Ammon's horn (tissue), 1 donor: ENCODE data around the gene DHRS12.
A peak's percentile ranks its signal among the peaks of the same experiment; 100 is the strongest.

Experiments
- DNase-seq: peaks from one replicate; pipeline ENCODE4 v3.0.0-alpha.2; 2016; ENCODE audit warnings: low spot score

DHRS12 gene

DNA sequence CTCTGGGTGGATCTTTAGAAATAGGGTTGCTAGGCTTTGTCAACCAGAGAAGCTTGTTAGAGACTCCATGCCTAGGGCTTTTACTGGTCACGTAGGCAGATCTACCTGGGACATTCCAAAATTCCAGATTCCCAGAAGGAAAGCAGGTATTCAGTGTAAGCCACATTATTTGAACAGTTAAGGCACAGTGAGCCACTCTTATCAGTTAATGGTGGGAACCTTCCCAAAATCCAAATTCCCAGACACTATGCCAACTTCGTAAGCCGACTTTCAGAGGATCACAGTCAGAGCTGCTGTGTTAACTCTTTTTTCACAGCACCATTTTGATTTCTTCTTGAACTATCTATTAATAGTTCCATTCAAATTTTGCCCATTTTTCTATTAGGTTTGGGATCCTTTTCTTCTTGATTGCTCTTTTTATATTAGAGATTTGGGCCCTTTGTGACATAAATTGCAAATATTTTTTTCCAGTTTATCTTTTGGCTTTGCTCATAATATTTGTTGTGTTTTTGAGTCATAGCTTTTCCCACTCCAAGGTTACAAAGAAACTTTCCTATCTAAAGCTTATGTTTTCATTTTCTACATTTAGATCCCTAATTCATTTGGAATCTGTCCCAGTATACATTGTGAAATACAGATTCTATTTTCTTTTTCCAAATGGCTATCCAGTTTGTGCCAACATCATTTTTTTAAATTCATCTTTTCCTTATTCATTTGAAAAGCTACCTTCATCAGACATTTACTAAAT is 77.3 kb downstream of the DHRS12 start:
- no peak for DNase-seq

DNA sequence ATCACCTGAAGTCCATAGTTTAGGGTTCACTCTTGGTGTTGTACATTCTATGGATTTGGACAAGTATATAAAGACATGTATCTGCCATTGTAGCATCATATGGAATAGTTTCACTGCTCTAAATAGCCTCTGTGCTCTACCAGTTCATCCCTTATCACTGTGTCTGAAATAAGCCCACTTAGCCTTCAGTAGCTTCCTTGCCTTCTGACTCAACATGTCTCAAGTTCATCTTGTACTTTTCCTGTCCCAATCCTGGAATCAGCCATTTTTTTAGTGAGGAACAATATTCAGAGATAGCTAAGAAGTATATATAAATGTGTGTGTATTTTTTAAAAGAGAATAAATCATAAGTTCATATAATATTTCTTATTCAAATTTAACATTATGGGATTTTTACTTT is 79.2 kb downstream of the DHRS12 start:
- DNase-seq, result no peak

DNA sequence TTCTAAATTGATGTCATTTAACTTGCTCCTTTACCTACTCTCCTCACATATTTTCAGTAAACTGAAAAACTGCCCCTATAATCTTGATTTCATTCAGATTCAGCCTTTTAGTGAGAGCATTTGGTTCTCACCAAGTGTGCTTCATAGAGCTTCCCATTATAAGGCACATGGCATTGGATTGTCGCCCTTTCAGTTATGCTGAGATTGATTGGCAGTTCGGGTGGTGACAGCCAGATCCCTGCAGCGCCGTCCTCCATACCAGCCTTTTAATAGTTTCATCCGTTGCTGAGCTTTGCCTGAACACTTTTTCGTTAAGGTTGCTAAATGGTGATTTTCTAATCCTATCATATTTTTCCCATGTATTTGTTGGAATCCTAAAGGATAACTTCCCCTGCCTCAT is 80.4 kb downstream of the DHRS12 start:
- peak; percentile 55 for DNase-seq

DNA sequence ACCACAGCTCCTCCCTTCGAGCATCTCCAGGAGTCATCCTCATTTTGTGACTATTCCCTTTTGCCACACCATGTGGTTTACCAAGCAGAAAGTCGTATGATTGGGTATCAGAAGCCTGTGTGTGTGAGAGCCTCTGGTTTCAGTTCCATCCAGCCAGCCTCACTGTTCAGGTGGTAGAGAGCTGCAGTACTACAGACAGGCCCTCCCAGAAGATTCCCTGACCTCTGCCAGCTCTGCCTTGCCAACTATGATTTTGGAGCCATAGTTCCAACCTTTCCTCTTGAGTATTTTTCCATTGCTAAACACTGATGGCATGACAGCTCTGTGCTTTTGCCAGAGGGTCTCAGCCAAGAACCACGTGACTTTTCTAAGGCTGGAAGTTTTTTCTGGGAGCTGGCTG is 82.5 kb downstream of the DHRS12 start:
- DNase-seq, result peak; percentile 43

DNA sequence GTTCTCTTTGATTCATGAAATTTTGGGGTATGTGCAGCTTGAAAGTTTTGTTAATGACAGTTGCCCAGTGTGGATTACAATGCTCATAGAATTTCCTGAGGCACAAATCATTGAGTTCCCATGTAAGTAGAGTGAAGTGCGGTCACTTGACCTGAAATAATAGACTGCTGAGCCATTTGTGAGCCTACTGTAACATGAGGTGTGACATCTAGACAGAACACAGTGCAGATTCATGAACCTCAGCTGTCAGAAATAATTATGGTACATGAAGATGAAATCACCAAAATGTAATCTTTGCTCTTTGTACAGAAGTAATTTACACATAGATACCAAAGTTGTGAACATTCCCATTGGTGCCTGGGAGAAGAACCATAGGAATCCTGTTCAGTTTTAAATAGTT is 84.6 kb downstream of the DHRS12 start:
- DNase-seq, result no peak
